ENCODE measurements around the gene PHLDA3. TPM values are rescaled to one million over a fixed set of nuclear protein-coding genes. Genes with fewer than 3 reads are reported as not detected.

The PHLDA3 gene
- total RNA-seq, 1 experiment from 2014 or later, result 22.1 TPM

DNA sequence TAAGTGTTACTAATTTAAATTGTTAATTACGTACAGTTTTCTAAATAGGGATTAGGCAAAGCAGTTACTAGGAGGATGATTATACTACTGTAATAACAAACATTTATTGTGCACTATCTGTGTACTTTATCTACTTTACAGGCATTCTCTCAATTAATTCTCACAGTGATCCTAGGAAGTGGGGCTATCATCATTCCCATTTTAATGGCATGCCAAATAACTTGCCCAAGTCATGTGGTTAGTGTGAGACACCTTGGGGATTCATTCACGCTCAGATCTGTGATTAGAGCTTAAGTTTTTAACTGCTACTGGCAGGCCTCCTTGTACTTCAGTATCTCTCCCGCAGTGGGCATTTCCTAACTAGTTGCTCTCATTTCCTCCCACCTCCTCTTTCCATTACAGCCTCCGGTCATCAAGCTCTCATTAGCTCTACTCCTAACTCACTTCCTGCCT lies 11.5 kb downstream of the PHLDA3 start:
- TF ChIP-seq CBX3 (IDR thresholded peaks at IDR 0.05; ENCODE audit: low read depth) (no peak), SIN3A (IDR thresholded peaks at IDR 0.05; ENCODE audit: low read depth) (no peak), CTCF (IDR thresholded peaks at IDR 0.05 in 2 of 3, conservative IDR thresholded peaks at IDR 0.05 in 1 of 3; ENCODE audit: borderline replicate concordance in 1 of 3, insufficient read depth in 1 of 3, low read depth in 2 of 3, low read length in 2 of 3) (no peak), CEBPB (IDR thresholded peaks at IDR 0.05; ENCODE audit: low read depth) (no peak), ELF1 (IDR thresholded peaks at IDR 0.05; ENCODE audit: borderline replicate concordance, low read depth) (no peak), POLR2A (IDR thresholded peaks at IDR 0.05; ENCODE audit: borderline replicate concordance, extremely low read depth, insufficient read depth, insufficient read length) (no peak), ZBTB33 (IDR thresholded peaks at IDR 0.05; ENCODE audit: extremely low read depth, insufficient replicate concordance, low read length) (no peak), JUND (IDR thresholded peaks at IDR 0.05) (no peak), REST (IDR thresholded peaks at IDR 0.05; ENCODE audit: low read depth) (no peak), TCF7L2 (IDR thresholded peaks at IDR 0.05; ENCODE audit: borderline replicate concordance, extremely low read depth, insufficient read depth, insufficient read length) (no peak)
- RAD21 ChIA-PET (ENCODE audit: low non-redundant PET in 1 of 2, low total read pairs in 2 of 2, uncharacterized antibody in 2 of 2, unreplicated experiment in 2 of 2), result no interaction called here
- no peaks in the 10 kb centered on the region for H3K9me3 ChIP-seq (ENCODE audit: control insufficient read depth in 1 of 2, insufficient read depth in 1 of 2, low read depth in 1 of 2, low read length in 2 of 2)
- H3K36me3 ChIP-seq (ENCODE audit: control insufficient read depth in 1 of 2, insufficient read depth in 2 of 2, low read length in 2 of 2), result no peaks in the 10 kb centered on the region
- ATAC-seq, result no peak
- intact Hi-C loops (cut with micrococcal nuclease), result no loop called here
- peaks cover 33 to 58% of the 10 kb centered on the region in 2 experiments for H3K4me1 ChIP-seq (ENCODE audit: control insufficient read depth in 1 of 2, insufficient read depth in 2 of 2, low read length in 2 of 2)
- DNase-seq (ENCODE audit: low read depth, low spot score), result no peak
- H3K79me2 ChIP-seq (ENCODE audit: insufficient read depth, low read length), result no peaks in the 10 kb centered on the region
- H4K20me1 ChIP-seq (ENCODE audit: insufficient read depth), result no peaks in the 10 kb centered on the region
- no peak overlapping the region for H3K9ac ChIP-seq (ENCODE audit: low read length)
- no peak overlapping the region for H2AFZ ChIP-seq (ENCODE audit: low read depth, low read length, poor library complexity, severe bottlenecking)
- POLR2A ChIA-PET, result no interaction called here
- H3K4me3 ChIP-seq (replicated peaks in 1 of 2; ENCODE audit: low read depth in 1 of 2, low read length in 2 of 2), result no peak overlapping the region
- no peak overlapping the region for H3K27ac ChIP-seq (ENCODE audit: low read depth, low read length)
- BruUV-seq (replicated peaks), result no TSS peak
- H3K27me3 ChIP-seq (ENCODE audit: insufficient read depth, low read length), result no peaks in the 10 kb centered on the region
- CTCF ChIA-PET, result interaction anchor here (1.8 to 2.0 kb wide), 2 partner anchors 9 to 22 kb away, joined by 8 read pairs; no protein-coding TSS in a partner anchor
- H3K4me2 ChIP-seq (ENCODE audit: low read length), result no peak overlapping the region
- H3K9me2 ChIP-seq (ENCODE audit: insufficient read depth), result no peaks in the 10 kb centered on the region
